GM21528 (cell line): Measurements from ENCODE around the gene MTMR10.

ENCODE experiments used
- ATAC-seq: cut with Tn5 transposase; IDR thresholded peaks from one replicate; pipeline ENCODE4 v1.9.1; 2021; ENCODE audit warnings: mild to moderate bottlenecking, moderate library complexity; ENCODE audit not compliant: unreplicated experiment, low FRiP score

MTMR10 gene

DNA sequence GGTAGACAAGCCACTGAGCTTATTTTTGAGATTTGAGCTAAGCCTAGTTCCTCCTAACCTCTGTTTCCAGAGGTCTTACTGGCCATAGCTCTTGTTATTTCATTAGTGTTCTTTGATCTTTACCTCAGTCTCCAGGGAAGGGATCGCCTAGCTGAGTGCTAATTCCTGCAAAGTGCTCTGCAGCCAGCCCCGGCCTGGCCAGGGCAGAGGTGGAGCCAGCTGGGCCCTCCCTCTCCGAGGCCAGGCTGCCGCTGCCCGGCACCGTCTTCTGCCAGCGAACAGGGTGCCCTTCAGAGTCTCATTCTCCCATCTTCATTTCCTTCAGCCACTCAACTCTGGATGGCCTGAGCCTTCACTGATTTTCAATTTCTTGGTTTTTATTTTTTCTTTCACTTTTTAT lies 68.0 kb downstream of the MTMR10 start:
- ATAC-seq = no peak

DNA sequence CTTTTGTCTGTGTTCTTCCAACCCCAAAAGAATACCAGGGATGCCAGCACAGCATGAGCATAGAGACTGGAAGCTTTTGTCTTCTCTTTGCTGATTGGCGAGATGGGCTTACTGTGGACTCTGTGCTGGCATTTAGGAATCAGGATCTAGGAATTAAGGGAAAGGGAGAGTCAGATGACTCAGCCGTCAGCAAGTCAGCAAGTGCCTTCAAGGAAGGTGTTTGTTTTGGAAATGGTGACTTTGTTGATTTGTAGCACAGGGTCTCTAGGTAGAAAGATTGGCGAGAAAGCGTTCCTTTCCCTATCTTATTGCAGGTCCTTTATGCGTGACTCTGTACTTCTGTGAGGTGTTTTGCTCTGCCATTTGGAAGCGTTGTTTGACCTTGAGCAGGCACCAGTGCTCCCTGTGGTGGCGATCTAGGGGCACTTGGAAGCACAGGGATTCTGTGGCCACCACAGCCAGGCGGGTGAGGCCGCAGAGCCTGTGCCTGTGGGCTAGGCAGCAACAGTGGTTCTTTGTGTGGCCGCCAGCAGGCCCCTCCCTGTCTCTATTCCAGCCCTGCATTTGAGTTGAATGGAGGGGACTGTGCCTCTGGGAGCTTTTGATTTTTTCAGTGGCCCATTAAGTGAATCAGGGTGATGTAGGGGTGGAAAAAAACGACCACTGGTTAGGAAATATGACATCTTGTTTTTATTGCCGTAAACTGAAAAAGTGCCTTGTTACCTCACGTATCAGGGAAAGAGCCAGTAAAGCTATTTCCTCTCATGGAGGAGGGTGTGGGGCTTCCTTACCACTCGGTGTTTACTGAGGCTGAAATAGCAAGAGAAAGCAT lies 68.7 kb downstream of the MTMR10 start:
- no peak for ATAC-seq

DNA sequence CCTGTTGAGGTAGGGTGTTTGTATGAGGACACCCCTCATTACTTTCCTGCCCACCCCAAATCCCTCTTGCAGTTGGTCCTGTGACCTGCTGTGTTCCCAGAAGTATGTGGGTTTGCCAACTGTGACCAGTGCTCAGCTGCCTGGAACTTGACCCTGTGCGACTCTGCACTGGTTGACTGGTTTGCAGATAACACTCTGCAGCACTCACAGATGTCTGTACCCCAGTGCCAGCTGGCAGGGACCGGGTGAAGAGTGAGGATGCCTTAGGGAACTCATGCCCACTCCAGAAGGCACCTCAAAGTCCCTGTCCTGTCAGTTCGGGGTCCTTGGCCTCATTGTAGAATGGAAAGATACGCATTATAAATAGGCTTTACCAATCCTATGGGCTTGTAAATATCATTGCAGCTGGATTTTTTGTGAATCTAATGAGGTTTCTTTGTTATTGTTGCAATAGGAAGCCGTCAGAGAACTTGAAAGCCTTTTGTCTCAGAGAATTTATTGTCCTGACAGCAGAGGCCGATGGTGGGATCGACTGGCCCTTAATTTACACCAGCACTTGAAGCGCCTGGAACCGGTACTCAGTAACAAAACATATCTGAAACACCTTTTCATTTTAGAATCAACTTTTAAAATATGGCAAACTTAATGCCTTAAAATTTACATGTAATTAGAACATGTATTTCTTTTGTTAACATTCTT lies 69.5 kb downstream of the MTMR10 start:
- no peak for ATAC-seq

DNA sequence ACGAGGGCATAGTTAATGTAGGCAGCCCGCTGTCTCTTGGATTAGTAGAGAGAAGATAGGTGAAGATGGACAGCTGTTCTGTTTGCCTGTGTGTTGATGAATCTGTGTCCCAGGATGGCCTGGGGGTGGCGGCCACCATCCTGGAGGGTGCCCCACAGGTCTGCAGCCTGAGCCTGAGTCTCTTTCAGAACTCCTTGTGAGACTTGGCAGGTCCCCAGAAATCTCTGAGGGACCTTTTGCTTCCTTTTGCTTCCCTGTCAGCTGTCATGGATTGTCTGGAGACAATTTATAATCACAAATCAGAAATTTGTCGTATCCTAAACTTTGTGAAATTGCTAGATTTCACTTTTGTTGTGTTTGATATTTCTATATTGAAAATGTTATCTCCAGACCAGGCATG lies 70.3 kb downstream of the MTMR10 start:
- ATAC-seq = no peak

DNA sequence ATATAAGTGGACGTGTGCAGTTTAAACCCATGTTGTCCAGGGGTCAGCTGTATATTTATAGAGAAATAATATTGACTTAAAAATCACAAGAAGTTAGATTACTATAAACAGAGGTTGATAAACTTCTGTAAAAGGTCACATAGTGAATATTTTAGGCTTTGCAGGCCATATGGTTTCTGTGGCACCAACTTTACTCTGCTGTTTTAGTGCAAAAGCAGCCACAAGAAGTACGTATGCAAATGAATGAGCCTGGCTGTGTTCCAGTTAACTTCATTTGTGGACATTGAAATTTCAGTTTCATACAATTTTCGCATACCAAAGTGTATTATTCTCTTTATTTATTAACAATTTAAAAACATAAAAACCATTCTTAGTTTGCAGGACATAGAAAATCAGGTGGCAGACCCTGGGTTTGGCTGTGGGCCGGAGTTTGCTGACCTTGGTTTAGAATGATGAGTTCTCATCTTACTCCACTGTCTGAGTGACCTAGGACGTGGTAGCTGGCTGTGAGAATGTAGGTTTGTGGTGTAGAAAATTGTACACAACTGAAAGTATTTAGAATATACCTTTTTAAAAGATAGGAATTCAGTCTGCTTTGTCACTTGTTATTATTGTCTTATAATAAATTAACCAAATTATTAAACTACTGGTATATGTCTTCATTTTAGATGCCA lies 71.4 kb downstream of the MTMR10 start:
- ATAC-seq = no peak

DNA sequence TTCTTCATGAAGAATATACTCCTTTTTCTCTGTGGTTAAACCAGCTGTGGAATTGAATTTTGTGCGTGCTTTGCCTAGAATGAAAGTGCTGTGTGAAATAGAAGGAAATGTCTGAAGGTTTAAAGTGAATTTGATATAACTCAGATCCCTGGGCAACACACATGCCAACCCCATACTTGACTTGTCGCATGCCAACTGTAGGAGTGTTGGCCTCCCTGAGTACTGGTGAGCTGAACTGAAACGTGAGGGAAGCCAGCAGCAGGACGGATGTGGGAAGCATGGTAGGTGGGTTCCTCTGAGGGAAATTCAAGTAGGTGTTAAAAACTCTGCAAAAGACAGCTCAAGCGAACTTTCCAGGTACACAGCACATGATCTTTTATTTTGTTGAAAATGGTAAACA lies 73.1 kb downstream of the MTMR10 start:
- no peak for ATAC-seq

DNA sequence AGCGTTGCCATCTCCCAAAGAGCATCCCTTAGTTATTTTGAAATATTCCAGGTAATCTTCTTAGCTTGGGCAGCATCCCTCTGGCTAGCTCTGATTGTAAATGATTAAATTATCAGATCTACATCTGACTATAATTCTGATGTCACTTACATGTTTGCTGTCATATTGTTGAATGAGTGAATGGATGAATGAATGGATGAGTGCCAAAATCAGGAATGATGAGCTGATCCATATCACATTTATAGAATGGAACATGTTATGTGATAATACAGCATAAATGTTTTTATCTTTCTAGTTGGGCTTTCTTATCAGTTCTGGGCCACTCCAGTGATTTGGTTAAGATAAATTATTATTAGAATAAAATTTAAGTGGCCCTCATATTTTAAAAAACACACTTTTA lies 73.8 kb downstream of the MTMR10 start:
- no peak for ATAC-seq

DNA sequence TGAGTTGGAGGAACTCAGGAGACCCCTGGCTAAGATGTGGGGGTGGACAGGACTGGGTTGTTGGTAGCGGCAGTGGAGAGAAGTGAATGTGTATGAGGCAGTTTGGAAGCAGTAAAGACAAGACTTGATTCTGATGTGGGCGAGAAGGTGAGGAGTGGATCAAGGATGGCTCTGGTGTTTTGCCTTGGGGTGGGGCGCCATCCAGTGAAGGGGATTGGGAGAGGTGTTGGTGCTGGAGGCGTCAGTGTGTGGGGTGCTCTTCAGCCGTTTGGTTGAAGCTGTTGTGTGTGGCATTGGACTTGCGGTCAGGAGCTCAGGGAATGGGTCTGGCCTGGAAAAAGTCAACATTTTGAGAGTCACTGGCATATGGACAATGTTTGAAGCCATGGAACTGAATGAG lies 74.4 kb downstream of the MTMR10 start:
- no peak for ATAC-seq

DNA sequence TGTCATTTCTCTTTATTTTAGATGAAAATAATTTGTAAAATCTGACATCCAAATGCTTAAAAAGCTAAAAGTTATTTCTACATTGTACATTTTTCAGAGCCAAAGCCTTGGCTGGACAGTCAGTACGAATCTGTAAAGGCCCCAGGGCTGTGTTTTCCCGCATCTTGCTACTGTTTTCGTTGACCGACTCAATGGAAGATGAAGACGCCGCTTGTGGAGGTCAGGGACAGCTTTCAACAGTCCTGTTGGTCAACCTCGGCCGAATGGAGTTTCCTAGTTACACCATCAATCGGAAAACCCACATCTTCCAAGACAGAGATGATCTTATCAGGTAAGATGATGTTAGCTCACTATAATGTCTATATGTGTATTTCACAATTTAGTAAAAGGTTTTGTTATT lies 77.7 kb downstream of the MTMR10 start:
- ATAC-seq = no peak

DNA sequence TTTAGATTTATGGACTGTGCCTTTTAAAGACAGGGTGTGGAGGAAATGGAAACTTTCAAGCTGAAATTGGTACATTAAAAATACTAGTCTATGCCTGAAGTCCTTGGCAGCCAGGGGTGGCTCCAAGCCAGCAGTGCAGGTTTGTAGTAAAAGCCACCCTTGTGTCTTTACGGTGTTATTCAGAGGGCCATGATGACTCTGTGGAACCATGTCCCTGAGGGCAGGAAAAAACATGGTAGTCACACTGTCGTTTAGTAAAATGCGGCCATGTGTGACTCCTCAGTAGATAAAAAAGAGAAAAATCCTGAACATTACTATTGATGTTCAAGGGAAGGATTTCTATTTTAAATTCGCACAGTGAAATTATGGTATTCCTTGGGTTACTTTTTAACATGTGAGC lies 85.1 kb downstream of the MTMR10 start:
- ATAC-seq = no peak

DNA sequence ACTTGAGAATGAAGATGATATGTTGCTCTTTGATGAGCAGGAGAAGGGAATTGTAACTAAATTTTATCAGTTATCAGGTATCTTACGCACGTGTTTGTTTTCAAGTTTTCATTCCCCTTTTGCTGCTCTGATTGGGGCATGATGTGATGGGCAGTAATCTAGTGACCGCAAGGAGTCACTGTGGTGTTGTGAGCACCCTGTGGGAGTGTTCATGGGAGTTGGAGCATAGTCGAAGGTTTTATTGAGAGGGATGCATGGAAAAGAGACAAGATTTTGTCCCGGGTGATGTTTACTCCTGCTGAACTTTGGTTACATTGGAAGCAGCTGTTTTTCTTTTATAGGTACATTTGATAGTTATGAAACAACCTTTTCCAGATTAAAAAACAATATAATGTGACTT lies 85.6 kb downstream of the MTMR10 start:
- no peak for ATAC-seq

DNA sequence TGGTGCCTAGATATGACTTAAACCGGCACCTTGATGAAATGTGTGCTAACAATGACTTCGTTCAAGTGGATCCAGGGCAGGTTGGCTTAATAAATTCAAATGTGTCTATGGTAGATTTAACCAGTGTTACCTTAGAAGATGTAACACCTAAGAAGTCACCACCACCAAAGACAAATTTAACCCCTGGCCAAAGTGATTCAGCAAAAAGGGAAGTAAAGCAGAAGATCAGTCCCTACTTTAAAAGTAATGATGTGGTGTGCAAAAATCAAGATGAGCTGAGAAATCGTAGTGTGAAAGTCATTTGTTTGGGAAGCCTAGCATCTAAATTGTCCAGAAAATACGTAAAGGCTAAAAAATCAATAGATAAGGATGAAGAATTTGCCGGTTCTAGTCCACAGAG lies 86.6 kb downstream of the MTMR10 start:
- no peak for ATAC-seq

DNA sequence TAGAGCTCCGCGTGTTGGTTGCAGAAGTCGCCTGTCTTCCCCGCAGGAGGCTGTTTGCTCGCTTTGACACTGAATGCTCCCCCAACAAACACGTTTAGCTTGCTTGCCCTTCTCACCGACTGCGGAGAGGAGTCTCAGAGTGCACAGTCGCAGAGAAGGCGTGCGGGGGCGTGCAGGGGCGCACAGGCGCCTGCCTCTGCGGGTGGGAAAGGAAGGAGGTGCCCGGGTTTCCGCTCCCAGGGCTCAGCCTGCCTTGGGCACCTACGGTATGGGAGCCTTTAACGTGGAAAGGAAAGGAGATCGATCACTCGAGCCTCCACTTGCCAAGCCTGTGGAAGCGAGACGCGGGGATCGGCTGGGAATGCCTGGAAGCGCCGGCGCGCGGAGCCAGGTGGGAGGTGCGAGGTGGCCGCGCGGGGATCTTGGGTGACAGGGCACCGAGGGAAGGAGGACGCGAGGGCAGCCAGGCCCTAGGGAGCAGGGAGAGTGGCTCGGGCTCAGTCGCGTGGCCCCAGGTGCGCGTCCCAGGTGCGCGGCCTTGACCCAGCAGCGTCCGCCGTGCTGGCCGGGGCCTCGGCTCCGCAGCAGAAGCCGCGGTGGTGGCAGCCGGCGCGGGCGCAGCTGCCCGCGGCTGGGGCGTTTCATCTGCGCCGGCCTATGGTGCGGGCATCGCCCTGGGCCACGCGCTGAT lies 87.8 kb downstream of the MTMR10 start, which contains the start of gene FAN1:
FAN1 (plus strand) TSS at position 419 of the 691 bp plus-strand sequence. CDS start 749 bp downstream, outside the sequence.
- peak; percentile 88 for ATAC-seq

DNA sequence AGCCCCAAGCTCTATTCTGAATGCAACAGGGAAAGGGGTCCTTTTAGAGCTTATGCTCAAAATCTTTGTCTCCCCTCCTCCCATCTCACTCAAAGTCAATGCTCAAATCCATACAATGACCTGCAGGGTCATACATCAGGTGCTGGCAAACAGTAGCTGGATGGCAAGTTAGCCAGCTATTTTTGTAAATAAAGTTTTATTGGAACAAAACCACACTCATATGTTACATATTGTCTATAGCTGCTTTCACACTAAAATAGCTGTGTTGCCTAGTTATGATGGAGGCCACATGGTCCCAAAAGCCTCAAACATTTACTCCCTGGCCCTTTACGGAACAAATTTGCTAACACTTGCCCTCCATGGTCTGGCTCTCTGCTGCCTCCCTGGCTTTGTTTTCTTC lies 89.5 kb downstream of the MTMR10 start:
- no peak for ATAC-seq

DNA sequence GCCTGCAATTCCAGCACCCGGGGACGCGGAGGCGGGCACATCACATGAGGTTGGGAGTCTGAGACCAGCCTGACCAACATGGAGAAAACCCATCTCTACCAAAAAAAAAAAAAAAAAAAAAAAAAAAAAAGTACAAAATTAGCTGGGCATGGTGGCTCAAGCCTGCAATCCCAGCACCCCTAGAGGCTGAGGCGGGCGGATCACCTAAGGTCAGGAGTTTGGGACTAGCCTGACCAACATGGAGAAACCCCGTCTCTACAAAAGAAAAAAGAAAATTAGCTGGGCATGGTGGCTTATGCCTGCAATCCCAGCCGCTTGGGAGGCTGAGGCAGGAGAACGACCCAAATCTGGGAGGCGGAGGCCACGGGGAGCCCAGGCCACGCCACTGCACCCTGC lies 95.2 kb downstream of the MTMR10 start:
- ATAC-seq = no peak

DNA sequence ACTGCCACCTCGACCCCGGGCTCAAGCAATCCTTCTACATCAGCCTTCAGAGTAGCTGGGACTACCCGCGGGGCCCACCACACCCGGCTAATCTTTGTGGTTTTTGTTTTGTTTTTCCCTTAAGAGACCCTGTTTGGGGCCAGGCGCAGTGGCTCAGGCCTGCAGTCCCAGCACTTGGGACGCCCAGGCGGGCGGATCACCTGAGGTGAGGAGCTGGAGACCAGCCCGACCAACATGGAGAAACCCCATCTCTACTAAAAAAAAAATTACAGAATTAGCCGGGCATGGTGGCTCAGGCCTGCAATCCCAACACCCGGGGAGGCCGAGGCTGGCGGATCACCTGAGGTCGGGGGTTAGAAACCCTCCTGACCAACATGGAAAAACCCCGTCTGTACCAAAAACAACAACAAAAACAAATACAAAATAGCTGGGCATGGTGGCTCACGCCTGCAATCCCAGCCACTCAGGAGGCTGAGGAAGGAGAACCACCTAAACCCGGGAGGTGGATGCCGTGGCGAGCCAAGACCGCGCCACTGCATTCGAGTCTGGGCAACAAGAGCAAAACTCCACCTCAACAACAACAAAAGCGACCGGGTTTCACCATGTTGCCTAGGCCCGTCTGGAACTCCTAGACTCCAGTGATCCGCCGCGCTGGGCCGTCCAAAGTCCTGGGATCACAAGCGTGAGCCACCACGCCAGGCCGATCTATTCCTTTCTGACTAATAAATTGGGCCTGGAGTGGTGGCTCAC lies 95.8 kb downstream of the MTMR10 start:
- ATAC-seq = no peak

DNA sequence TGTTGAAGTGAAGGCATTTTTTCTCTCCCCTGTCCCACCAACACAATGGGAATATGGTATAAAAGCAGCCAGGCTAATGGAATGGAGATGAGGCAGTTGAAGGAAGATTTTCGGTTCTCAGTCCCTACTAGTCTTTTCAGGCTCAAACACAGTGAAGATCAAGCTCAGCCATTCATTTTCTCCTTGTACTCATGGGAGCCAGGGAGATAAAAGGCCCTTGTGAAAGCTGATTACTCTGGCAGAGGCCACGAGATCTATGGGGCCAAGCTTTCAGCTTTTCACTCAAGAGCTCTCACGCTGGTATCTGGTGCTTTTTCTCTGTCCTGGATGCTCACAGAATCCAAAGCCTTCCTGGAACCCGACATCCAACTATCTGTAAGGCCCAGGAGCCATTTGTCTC lies 102.2 kb downstream of the MTMR10 start:
- ATAC-seq = no peak
